HCT116 (cell line): ENCODE results near the gene MAN2B2.

Source experiments
- CTCF ChIP-seq, 3 experiments: fragments of 200-600 bp in 1 of 3; sonication (generic) in 1 of 3; IDR thresholded peaks in 2 of 3; conservative IDR thresholded peaks in 1 of 3; 2 replicates each; pipeline ENCODE4 v1.5.1; 2012 to 2017; ENCODE audit warnings: low read depth in 2 of 3, low read length in 2 of 3, antibody characterized with exemption in 1 of 3, borderline replicate concordance in 1 of 3, control low read depth in 1 of 3, mild to moderate bottlenecking in 1 of 3, mixed read lengths in 1 of 3, mixed run types in 1 of 3, moderate library complexity in 1 of 3; ENCODE audit not compliant: insufficient read depth in 1 of 3
- JUND ChIP-seq: IDR thresholded peaks from 2 replicates; pipeline ENCODE4 v1.6.1; 2012
- MAX ChIP-seq: IDR thresholded peaks from 2 replicates; pipeline ENCODE4 v1.6.1; 2012
- POLR2A ChIP-seq: IDR thresholded peaks from 2 replicates; pipeline ENCODE4 v1.7.0; 2011; ENCODE audit warnings: borderline replicate concordance; ENCODE audit not compliant: insufficient read depth, insufficient read length; ENCODE audit errors: extremely low read depth
- SIN3A ChIP-seq: IDR thresholded peaks from 2 replicates; pipeline ENCODE4 v1.6.1; 2012; ENCODE audit warnings: low read depth
- TCF7L2 ChIP-seq: IDR thresholded peaks from 2 replicates; pipeline ENCODE4 v1.7.0; 2011; ENCODE audit warnings: borderline replicate concordance, inconsistent platforms; ENCODE audit not compliant: insufficient read depth, insufficient read length; ENCODE audit errors: extremely low read depth
- YY1 ChIP-seq: IDR thresholded peaks from 2 replicates; pipeline ENCODE4 v1.6.1; 2011; ENCODE audit warnings: low read length, low read depth, moderate library complexity, mild to moderate bottlenecking; ENCODE audit not compliant: insufficient replicate concordance; ENCODE audit errors: extremely low read depth
- ZNF274 ChIP-seq: fragments of 200-500 bp; sonication (Bioruptor generic); IDR thresholded peaks from 2 replicates; pipeline ENCODE4 v1.6.1; 2014; ENCODE audit warnings: mild to moderate bottlenecking, low read depth, low read length, inconsistent platforms

DNA sequence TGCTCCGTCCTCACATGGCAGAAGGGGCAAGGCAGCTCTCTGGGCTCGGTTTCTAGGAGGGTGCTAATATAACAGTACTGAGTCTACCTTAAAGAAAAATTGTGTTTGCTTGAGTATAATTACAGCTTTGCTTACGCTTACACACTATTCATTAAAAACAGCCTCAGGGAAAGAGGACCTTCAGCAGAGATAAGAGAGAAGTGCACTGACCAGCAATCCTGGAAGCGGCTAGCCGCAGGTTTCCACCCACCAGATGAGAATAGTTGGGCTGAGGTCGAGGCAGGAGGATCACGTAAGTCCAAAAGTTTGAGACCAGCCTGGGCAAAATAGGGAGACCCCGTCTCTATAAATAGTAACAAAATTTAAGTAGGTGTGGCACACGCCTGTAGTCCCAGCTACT lies 50.3 kb downstream of the MAN2B2 start:
- no peak for TF ChIP-seq CTCF (IDR thresholded peaks at IDR 0.05 in 2 of 3, conservative IDR thresholded peaks at IDR 0.05 in 1 of 3; ENCODE audit: borderline replicate concordance in 1 of 3, insufficient read depth in 1 of 3, low read depth in 2 of 3, low read length in 2 of 3)
- TF ChIP-seq MAX: no peak
- TF ChIP-seq JUND: no peak
- no peak for TF ChIP-seq POLR2A
- no peak for TF ChIP-seq YY1
- TF ChIP-seq ZNF274: no peak
- TF ChIP-seq SIN3A: no peak
- no peak for TF ChIP-seq TCF7L2
